HEK293 (cell line): Measurements from ENCODE around the gene PDZD4.

ENCODE experiments used
- CTCF ChIA-PET: fragments of 350-600 bp; formaldehyde crosslinking; extraction: SDS; loops from one replicate; lab custom pipeline; 2021; ENCODE audit warnings: antibody characterized with exemption; lab: Yijun Ruan, JAX
- POLR2A ChIA-PET: fragments of 300-600 bp; formaldehyde crosslinking; extraction: SDS; loops from one replicate; lab custom pipeline; 2020; ENCODE audit warnings: antibody characterized with exemption, inconsistent platforms; lab: Yijun Ruan, JAX
- H3K27ac ChIP-seq: fragments of 200-500 bp; sonication (Bioruptor generic); 2 replicates; pipeline ENCODE4 v1.5.1; 2014; ENCODE audit warnings: low read depth, low read length, control low read depth, inconsistent platforms; ENCODE audit errors: extremely low read depth
- H3K36me3 ChIP-seq, 2 experiments: fragments of 200-500 bp in 1 of 2; sonication (Bioruptor generic) in 1 of 2; 1 replicate in 1 of 2; 2 replicates in 1 of 2; pipeline ENCODE4 v1.5.1; 2014 to 2017; ENCODE audit warnings: inconsistent platforms in 2 of 2, low read length in 2 of 2; ENCODE audit not compliant: control insufficient read depth in 2 of 2, insufficient read depth in 1 of 2
- H3K4me1 ChIP-seq: fragments of 200-500 bp; sonication (Bioruptor generic); 2 replicates; pipeline ENCODE4 v1.5.1; 2014; ENCODE audit warnings: mild to moderate bottlenecking, low read length, inconsistent platforms; ENCODE audit not compliant: control insufficient read depth, insufficient read depth
- H3K4me3 ChIP-seq: 2 replicates; pipeline ENCODE4 v1.5.1; 2011; ENCODE audit warnings: low read depth, mild to moderate bottlenecking, control low read depth, low read length, moderate library complexity
- H3K9me3 ChIP-seq: fragments of 200-500 bp; sonication (Bioruptor generic); 2 replicates; pipeline ENCODE4 v1.5.1; 2014; ENCODE audit warnings: low read depth, low read length, inconsistent platforms; ENCODE audit not compliant: control insufficient read depth, insufficient read depth
- MYNN ChIP-seq: fragments of 450-650 bp; formaldehyde crosslinking; IDR thresholded peaks from 2 replicates; pipeline ENCODE4 v1.5.1; 2016; ENCODE audit warnings: missing biosample characterization, missing genetic modification characterization, borderline replicate concordance
- SCRT2 ChIP-seq: fragments of 450-650 bp; formaldehyde crosslinking; IDR thresholded peaks from 2 replicates; pipeline ENCODE4 v1.5.1; 2016; ENCODE audit warnings: missing biosample characterization, missing genetic modification characterization
- TCF7L2 ChIP-seq: IDR thresholded peaks from 2 replicates; pipeline ENCODE4 v1.6.1; 2011; ENCODE audit warnings: low read depth, mild to moderate bottlenecking, inconsistent platforms, low read length, moderate library complexity, borderline replicate concordance
- TRIM28 ChIP-seq: IDR thresholded peaks from 2 replicates; pipeline ENCODE4 v1.6.1; 2011; ENCODE audit warnings: low read length, control low read depth, borderline replicate concordance
- ZBTB10 ChIP-seq: fragments of 450-650 bp; formaldehyde crosslinking; IDR thresholded peaks from 2 replicates; pipeline ENCODE4 v1.5.1; 2016; ENCODE audit warnings: missing biosample characterization, missing genetic modification characterization
- ZBTB44 ChIP-seq: fragments of 450-650 bp; IDR thresholded peaks from 2 replicates; pipeline ENCODE4 v1.5.1; 2018; ENCODE audit warnings: missing biosample characterization, mild to moderate bottlenecking, missing genetic modification characterization
- ZNF114 ChIP-seq: fragments of 450-650 bp; formaldehyde crosslinking; IDR thresholded peaks from 2 replicates; pipeline ENCODE4 v1.5.0; 2017; ENCODE audit warnings: missing biosample characterization, missing genetic modification characterization
- ZNF169 ChIP-seq: fragments of 450-650 bp; formaldehyde crosslinking; IDR thresholded peaks from 2 replicates; pipeline ENCODE4 v1.5.1; 2016; ENCODE audit warnings: missing biosample characterization, missing genetic modification characterization
- ZNF341 ChIP-seq: fragments of 450-650 bp; formaldehyde crosslinking; IDR thresholded peaks from 2 replicates; pipeline ENCODE4; 2016; ENCODE audit warnings: low read depth, missing biosample characterization, missing genetic modification characterization
- ZNF354C ChIP-seq: fragments of 450-650 bp; formaldehyde crosslinking; IDR thresholded peaks from 2 replicates; pipeline ENCODE4 v1.5.1; 2016; ENCODE audit warnings: missing biosample characterization, missing genetic modification characterization, low read depth, borderline replicate concordance
- ZNF37A ChIP-seq: fragments of 450-650 bp; IDR thresholded peaks from 2 replicates; pipeline ENCODE4 v1.5.1; 2018; ENCODE audit warnings: missing biosample characterization, missing genetic modification characterization
- ZNF610 ChIP-seq: fragments of 450-650 bp; formaldehyde crosslinking; IDR thresholded peaks from 2 replicates; pipeline ENCODE4 v1.5.1; 2016; ENCODE audit warnings: missing biosample characterization, missing genetic modification characterization, borderline replicate concordance
- ZNF626 ChIP-seq: fragments of 450-650 bp; sonication (Bioruptor Pico); formaldehyde crosslinking; IDR thresholded peaks from 2 replicates; pipeline ENCODE4 v1.5.1; 2018; ENCODE audit warnings: missing biosample characterization, missing genetic modification characterization, inconsistent platforms
- ZNF639 ChIP-seq: fragments of 450-650 bp; formaldehyde crosslinking; IDR thresholded peaks from 2 replicates; pipeline ENCODE4 v1.5.1; 2016; ENCODE audit warnings: missing biosample characterization, missing genetic modification characterization
- ZNF707 ChIP-seq: fragments of 450-650 bp; formaldehyde crosslinking; IDR thresholded peaks from 2 replicates; pipeline ENCODE4 v1.5.1; 2016; ENCODE audit warnings: missing biosample characterization, missing genetic modification characterization
- ZSCAN16 ChIP-seq: fragments of 450-650 bp; formaldehyde crosslinking; IDR thresholded peaks from 2 replicates; pipeline ENCODE4 v1.5.1; 2016; ENCODE audit warnings: missing biosample characterization, missing genetic modification characterization
- TF ChIP-seq, protein P1 (sequence below): fragments of 450-650 bp; formaldehyde crosslinking; IDR thresholded peaks from 2 replicates; pipeline ENCODE4 v1.5.1; 2016; ENCODE audit warnings: missing biosample characterization, missing genetic modification characterization
- TF ChIP-seq, protein P2 (sequence below): fragments of 450-650 bp; formaldehyde crosslinking; IDR thresholded peaks from 2 replicates; pipeline ENCODE4 v1.5.1; 2017; ENCODE audit warnings: missing biosample characterization, missing genetic modification characterization

Gene PDZD4

DNA sequence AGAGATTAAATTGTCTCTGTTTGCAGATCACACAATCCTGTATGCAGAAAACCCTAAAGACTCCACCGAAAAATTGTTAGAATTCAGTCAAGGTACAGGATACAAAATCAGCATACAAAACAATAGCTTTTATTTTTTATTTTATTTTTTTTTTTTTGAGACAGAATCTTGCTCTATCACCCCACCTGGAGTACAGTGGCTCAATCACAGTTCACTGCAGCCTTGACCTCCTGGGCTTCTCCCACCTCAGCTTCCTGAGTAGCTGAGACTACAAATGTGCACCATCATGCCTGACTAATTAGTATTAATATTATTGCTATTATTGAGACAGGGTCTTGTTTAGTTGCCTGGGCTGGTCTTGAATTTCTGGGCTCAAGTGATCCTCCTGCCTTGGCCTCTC lies 75.2 kb downstream of the PDZD4 start:
- CTCF ChIA-PET, result interaction anchor here (0.7 to 0.8 kb wide), 2 partner anchors 8 to 24 kb away, joined by 3 read pairs; no protein-coding TSS in a partner anchor
- no peaks in the 10 kb centered on the region for H3K4me1 ChIP-seq
- no peaks in the 10 kb centered on the region for H3K36me3 ChIP-seq
- H3K9me3 ChIP-seq, result peaks cover 4% of the 10 kb centered on the region; the same call in 1 of the 2 replicates
- no peak overlapping the region for H3K27ac ChIP-seq
- TF ChIP-seq, protein P1, sequence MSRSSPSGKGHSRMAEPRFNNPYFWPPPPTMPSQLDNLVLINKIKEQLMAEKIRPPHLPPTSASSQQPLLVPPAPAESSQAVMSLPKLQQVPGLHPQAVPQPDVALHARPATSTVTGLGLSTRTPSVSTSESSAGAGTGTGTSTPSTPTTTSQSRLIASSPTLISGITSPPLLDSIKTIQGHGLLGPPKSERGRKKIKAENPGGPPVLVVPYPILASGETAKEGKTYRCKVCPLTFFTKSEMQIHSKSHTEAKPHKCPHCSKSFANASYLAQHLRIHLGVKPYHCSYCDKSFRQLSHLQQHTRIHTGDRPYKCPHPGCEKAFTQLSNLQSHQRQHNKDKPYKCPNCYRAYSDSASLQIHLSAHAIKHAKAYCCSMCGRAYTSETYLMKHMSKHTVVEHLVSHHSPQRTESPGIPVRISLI, result no peak
- no peak for TF ChIP-seq ZBTB10
- no peak for TF ChIP-seq ZBTB44 (tag by site-specific recombination)
- TF ChIP-seq MYNN, result no peak
- TF ChIP-seq ZNF610 (tag by site-specific recombination), result no peak
- no peak for TF ChIP-seq ZNF169
- no peak for TF ChIP-seq ZNF626 (tag by site-specific recombination)
- TF ChIP-seq ZNF37A (tag by site-specific recombination), result no peak
- TF ChIP-seq ZNF639, result no peak
- no peak for TF ChIP-seq ZNF354C
- no peak for TF ChIP-seq ZSCAN16 (tag by site-specific recombination)
- no peak for TF ChIP-seq SCRT2 (tag by site-specific recombination)
- no peak for TF ChIP-seq ZNF707 (tag by site-specific recombination)
- TF ChIP-seq ZNF341 (tag by site-specific recombination), result no peak
- no peak for TF ChIP-seq TRIM28
- TF ChIP-seq ZNF114, result no peak
- TF ChIP-seq, protein P2, sequence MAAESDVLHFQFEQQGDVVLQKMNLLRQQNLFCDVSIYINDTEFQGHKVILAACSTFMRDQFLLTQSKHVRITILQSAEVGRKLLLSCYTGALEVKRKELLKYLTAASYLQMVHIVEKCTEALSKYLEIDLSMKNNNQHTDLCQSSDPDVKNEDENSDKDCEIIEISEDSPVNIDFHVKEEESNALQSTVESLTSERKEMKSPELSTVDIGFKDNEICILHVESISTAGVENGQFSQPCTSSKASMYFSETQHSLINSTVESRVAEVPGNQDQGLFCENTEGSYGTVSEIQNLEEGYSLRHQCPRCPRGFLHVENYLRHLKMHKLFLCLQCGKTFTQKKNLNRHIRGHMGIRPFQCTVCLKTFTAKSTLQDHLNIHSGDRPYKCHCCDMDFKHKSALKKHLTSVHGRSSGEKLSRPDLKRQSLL, result no peak
- no peak for TF ChIP-seq TCF7L2
- TF ChIP-seq, all 188 proteins: peak for 0
- H3K4me3 ChIP-seq, result no peak overlapping the region
- POLR2A ChIA-PET, result no interaction called here
